Frontal cortex (tissue), 4 donors: Measurements from ENCODE around the gene XRCC5. TPM values are rescaled to one million over a fixed set of nuclear protein-coding genes. Genes with fewer than 3 reads are reported as not detected.

Source experiments
- DNase-seq, 2 donors: peaks; one replicate each; pipeline ENCODE4 v3.0.0; 2012; ENCODE audit warnings: low spot score in 2 of 2
- FAIRE-seq: peaks from 2 replicates; lab custom pipeline; 2012; peaks lifted over from hg19 to GRCh38; lab: Jason Lieb, UNC
- total RNA-seq: library from RNA; depleted of rRNA; stranded (reverse); fragments of >200 nt; gene quantifications from one replicate; pipeline ENCODE4 v1.2.3, GENCODE V29; 2014
- donor health status: control.
- donor health status: control.
- donor health status: control.

XRCC5 gene
- total RNA-seq, 1 donor from 2014 or later = 415 TPM

GRCh38 chr2:216083464-216084281 is 25.5 kb upstream of the XRCC5 start:
- FAIRE-seq (no peak), DNase-seq (peak in 1 of 2 donors; percentile 18)

GRCh38 chr2:216084547-216084946 is 24.6 kb upstream of the XRCC5 start:
- DNase-seq = no peak

GRCh38 chr2:216086207-216086893 is 22.8 kb upstream of the XRCC5 start:
- no peak for DNase-seq
- FAIRE-seq = no peak

More at GRCh38 chr2:216084547-216084946, 24.6 kb upstream of the XRCC5 start:
- no peak for FAIRE-seq

DNA sequence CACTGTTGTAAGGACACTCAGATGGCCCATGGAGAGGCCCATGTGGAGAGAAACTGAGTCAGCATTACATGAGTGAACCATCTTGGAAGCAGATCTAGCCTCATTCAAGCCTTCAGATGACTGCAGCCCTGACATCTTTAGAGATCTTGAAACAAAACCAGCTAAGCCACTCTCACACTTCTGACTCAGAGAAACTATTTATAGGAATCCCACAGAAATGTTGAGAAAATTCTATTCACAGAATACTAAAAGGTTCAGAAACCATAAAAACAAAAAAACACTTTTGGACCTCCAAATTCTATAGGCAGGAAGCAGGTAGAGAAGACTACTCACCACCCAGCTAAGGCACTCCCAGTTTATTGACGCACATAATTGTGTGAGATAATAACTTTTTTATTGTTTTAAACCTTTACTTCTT is 18.8 kb upstream of the XRCC5 start:
- FAIRE-seq (no peak), DNase-seq (no peak)

DNA sequence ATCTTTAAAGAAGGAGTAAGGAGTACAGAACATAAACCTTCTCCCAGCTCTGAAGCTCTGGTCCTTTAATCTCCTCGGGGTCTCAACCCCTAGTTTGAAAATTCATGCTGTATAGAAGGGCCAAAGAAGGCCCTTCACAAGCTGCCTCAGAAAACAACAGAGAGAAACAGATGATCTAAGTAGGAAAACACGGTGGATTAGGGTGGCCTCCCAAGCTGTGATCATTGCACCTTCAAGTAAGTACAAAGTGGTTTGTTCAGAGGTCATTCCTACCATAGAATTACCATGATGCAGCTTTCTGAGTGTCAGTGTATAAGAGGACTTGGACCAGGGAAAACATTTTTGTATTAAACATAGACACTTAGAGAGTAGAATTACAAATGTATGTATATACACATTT is 16.5 kb upstream of the XRCC5 start:
- DNase-seq = no peak
- FAIRE-seq = no peak

- FAIRE-seq (no peak), DNase-seq (no peak)
Observed at GRCh38 chr2:216094701-216095100, 14.4 kb upstream of the XRCC5 start.

DNA sequence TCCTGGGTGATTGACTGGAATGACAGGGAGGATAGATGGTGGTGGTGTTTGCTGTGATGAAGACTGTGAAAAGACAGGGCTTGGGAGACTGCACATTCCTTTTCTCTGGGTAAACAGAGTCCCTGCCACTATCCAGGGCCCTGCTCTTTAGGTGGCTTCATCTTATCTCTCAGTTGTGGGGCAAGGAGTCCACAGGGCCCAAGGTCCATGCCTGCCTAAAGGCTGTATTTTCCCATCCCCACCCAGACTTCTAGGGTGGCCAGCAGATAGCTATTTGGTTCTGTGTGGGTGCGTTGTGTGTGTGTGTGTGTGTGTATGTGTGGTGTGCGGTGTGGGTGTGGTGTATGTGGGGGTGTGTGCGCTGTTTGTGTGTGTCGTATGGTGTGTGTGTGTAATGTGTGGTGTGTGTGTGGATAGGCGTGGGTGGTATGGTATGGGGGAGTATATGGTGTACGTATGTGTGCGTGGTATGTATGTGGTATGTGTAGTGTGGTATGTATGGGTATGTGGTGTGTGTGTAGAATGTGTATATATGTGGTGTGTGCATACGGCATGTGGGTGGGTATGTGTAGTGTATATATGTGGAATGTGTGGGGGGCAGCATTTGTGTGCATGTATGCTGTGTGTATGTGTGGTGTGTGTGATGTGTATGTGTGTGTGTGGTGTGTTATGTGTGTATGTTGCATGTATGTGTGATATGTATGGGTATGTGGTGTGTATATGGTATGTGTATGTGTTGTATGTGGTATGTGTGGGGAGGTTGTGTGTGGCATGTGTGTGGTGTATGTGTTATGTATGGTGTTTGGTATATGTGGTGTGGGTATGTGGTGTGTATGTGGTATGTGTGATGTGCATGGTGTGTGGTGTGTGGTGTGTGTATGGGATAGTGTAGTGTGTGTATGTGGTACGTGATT is 10.5 kb upstream of the XRCC5 start:
- FAIRE-seq = no peak

DNA sequence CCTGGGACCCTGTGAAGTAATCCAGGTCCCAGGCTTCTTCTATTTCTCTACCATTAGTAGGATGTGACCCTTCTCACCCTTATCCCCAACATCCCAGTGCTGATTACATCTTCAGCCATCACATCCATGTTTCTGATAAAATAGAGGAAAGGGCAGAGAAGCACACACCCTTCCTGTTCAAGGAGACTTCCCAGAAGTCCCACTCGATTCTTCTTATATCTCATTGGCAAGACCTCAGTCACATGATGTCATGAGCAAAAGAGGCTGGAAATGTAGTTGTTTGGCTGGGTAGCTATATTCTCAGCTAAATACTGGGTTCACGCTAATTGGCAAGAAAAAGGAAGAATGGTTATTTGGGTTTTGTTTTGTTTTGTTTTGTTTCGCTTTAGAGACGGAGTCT is 8.0 kb upstream of the XRCC5 start:
- FAIRE-seq = no peak

More for the DNA sequence above, 10.5 kb upstream of the XRCC5 start:
- DNase-seq = no peak

DNA sequence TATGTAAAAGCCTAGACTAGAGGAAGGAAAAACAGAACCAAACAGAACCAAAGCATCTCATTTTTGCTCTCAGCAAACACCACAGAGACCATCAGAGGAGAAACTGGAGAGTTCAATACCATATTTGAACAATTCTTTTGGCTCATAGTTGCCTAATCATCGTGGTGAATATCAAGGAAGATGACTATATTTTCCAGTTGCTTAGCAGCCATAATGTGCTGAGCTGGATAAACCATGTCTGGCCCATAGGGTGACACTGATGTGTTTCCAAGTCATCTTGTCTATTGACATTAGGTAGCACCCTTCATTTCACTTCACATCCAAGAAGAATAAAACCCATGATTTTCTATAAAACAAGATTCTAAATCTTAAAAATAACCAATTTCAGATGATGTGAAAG is 5.9 kb upstream of the XRCC5 start:
- no peak for FAIRE-seq
- DNase-seq = no peak

More for the DNA sequence above, 8.0 kb upstream of the XRCC5 start:
- DNase-seq = no peak

DNA sequence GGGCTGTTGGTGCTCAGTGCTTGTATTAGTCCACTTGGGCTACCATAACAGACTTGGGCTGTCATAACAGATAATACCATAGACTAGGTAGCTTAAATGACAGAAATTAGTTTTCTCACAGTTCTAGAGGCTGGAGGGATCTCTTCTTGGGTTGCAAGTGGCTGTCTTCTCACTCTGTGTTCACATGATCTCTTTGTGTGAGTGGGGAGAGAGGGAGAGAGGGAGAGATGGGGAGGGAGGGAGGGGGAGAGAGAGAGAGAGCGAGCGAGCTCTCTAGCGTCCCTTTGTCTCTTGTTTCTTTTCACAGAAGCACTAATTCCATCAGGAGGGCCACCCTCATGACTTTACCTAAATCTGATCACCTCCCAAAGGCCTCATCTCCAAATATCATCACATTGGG is 4.5 kb upstream of the XRCC5 start:
- DNase-seq = no peak

GRCh38 chr2:216107320-216107719 is 1.8 kb upstream of the XRCC5 start:
- no peak for DNase-seq
- no peak for FAIRE-seq

More for the DNA sequence above, 4.5 kb upstream of the XRCC5 start:
- no peak for FAIRE-seq

DNA sequence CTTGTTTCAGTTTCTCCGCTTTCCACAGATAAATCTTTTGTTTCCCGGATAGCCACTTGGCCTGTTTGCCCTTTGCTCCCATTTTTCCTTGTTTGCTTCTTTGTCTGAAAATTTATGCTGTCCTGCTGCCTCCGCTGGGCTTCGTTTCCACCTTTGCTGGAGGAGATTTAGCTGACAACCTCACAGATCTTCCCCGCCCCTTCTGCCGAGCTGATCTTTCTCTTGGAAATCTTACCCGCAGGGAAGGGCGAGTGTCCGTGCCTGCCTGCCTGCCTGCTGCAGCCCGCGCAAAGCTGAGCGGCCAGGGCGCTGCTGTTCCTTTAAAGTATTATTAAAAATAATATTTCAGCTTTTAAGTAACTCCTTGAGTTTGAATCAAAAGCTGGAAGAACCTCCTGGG is 1.4 kb upstream of the XRCC5 start:
- FAIRE-seq (no peak), DNase-seq (no peak)

- DNase-seq = no peak
- no peak for FAIRE-seq
Observed at GRCh38 chr2:216108310-216108966, 710 bp upstream of the XRCC5 start.

DNA sequence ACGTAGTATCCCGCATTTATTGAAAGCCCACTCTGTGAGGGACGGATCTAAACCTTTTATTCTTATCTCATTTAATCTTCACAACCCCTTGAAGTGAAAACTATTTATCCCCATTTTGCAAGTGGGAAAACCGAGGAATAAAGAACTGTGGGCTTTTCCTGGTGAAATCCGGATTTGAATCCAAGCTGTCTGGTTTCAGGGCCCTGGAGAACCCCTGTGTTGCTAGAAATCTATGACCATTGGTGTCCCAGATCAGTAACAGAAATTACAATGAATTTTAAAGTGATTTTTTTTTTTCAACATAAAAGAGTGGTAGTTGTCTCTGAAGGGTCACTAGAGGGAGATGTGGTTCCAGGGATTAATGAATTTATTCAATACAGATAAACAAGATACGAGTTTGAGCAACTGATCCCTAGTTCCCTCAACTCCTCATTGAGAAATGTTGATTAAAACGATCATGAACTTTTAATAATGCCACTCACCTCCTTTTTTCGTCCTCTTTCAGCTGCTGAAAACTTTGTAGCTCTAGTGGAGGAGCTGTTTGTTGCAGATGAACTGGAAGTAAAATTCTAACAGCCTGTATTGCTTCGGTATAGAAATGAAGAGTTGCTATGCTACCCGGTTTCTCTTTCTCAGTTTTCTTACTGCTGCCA is 940 bp downstream of the XRCC5 start:
- no peak for FAIRE-seq
- no peak for DNase-seq

GRCh38 chr2:216110620-216111019 is 1.5 kb downstream of the XRCC5 start:
- FAIRE-seq = no peak
- no peak for DNase-seq

- FAIRE-seq = no peak
Observed at GRCh38 chr2:216111122-216111521, 2.0 kb downstream of the XRCC5 start.

GRCh38 chr2:216112926-216113325 is 3.8 kb downstream of the XRCC5 start:
- FAIRE-seq (no peak), DNase-seq (no peak)

More at GRCh38 chr2:216111122-216111521, 2.0 kb downstream of the XRCC5 start:
- DNase-seq = no peak

GRCh38 chr2:216113572-216113971 is 4.4 kb downstream of the XRCC5 start:
- FAIRE-seq = no peak
- no peak for DNase-seq

DNA sequence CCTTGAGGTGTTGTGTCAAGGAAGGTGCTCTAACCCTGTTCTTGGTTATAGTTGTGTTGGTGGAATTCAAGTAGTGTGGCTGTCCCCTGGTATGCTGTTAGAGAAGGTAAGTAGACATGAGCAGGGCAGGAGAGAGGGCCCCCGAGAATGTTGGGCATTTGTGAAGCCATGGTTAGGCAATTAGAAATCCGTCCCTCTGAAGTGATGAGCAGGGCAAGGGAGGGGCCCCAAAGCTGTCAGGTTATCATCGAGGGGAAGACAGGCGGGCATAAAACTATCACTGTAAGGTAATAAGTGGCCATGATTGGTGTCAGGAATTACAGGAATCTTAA is 5.2 kb downstream of the XRCC5 start:
- FAIRE-seq = no peak
- DNase-seq = no peak
